ENCODE results near the gene DUSP14. TPM values are rescaled to one million over a fixed set of nuclear protein-coding genes. Genes with fewer than 3 reads are reported as not detected.

Gene DUSP14
- total and polyA plus RNA-seq, 2 of the 13 experiments (the other 11 are each of a cell fraction or from before 2014, with no cell fraction given) = 33.5 to 39.8 TPM

DNA sequence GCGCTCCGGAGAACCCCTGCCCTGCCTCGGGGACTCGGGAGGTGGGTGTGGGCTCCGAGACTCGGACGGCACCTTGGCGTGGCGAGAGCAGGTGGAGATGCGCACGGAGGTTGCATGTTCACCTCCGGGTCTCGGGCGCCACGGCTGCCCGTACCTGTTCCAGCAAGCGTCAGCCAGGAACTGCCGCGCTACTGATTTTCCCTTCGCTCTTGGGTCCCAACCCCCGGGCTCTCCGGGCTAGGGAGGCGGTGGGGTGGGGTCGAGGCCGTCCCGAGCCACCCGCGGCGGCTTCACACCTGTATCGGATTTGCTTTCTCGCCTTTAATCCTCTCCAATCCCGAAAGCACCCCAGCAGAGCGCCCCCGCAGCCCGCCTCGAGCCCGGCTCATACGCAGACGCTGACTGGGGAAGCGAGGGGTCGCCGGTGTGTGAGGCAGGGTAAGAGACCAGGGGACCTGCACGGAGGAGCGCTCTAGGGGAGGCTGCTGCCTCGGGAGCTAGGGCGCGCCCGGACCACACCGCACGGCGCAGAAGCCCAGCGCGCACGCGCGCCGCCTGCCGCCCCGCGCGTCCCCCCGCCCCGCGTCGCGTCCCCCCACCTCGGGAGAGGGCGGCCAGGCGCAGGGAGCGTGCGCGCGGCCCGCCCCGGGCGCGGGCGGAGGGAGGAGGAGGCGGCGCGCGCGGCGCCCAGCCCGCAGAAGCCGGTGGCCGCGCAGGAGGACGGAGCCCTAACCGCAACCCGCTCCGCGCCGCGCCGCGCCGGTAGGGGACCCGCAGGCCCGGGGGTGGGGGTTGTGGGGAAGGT, at the start of gene DUSP14 (continued):
- TF ChIP-seq ZBTB38 (CRISPR knock-in tag; IDR thresholded peaks at IDR 0.05) = no peak; the same call in 1 of the 2 replicates
- TF ChIP-seq, protein P1, sequence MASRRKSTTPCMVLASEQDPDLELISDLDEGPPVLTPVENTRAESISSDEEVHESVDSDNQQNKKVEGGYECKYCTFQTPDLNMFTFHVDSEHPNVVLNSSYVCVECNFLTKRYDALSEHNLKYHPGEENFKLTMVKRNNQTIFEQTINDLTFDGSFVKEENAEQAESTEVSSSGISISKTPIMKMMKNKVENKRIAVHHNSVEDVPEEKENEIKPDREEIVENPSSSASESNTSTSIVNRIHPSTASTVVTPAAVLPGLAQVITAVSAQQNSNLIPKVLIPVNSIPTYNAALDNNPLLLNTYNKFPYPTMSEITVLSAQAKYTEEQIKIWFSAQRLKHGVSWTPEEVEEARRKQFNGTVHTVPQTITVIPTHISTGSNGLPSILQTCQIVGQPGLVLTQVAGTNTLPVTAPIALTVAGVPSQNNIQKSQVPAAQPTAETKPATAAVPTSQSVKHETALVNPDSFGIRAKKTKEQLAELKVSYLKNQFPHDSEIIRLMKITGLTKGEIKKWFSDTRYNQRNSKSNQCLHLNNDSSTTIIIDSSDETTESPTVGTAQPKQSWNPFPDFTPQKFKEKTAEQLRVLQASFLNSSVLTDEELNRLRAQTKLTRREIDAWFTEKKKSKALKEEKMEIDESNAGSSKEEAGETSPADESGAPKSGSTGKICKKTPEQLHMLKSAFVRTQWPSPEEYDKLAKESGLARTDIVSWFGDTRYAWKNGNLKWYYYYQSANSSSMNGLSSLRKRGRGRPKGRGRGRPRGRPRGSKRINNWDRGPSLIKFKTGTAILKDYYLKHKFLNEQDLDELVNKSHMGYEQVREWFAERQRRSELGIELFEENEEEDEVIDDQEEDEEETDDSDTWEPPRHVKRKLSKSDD (CRISPR knock-in tag; IDR thresholded peaks at IDR 0.05; ENCODE audit: low read depth) = no peak
- no peak for TF ChIP-seq JUND (CRISPR knock-in tag; IDR thresholded peaks at IDR 0.05)
- no peak for TF ChIP-seq MTF2 (CRISPR knock-in tag; IDR thresholded peaks at IDR 0.05; ENCODE audit: borderline replicate concordance)
- TF ChIP-seq ZNF557 (CRISPR knock-in tag; IDR thresholded peaks at IDR 0.05) = 0 out of 2 replicates have a peak, but pooled peaks have one; percentile 58
- TF ChIP-seq, protein P2, sequence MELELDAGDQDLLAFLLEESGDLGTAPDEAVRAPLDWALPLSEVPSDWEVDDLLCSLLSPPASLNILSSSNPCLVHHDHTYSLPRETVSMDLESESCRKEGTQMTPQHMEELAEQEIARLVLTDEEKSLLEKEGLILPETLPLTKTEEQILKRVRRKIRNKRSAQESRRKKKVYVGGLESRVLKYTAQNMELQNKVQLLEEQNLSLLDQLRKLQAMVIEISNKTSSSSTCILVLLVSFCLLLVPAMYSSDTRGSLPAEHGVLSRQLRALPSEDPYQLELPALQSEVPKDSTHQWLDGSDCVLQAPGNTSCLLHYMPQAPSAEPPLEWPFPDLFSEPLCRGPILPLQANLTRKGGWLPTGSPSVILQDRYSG (CRISPR knock-in tag; IDR thresholded peaks at IDR 0.05) = no peak
- TF ChIP-seq, protein P3, sequence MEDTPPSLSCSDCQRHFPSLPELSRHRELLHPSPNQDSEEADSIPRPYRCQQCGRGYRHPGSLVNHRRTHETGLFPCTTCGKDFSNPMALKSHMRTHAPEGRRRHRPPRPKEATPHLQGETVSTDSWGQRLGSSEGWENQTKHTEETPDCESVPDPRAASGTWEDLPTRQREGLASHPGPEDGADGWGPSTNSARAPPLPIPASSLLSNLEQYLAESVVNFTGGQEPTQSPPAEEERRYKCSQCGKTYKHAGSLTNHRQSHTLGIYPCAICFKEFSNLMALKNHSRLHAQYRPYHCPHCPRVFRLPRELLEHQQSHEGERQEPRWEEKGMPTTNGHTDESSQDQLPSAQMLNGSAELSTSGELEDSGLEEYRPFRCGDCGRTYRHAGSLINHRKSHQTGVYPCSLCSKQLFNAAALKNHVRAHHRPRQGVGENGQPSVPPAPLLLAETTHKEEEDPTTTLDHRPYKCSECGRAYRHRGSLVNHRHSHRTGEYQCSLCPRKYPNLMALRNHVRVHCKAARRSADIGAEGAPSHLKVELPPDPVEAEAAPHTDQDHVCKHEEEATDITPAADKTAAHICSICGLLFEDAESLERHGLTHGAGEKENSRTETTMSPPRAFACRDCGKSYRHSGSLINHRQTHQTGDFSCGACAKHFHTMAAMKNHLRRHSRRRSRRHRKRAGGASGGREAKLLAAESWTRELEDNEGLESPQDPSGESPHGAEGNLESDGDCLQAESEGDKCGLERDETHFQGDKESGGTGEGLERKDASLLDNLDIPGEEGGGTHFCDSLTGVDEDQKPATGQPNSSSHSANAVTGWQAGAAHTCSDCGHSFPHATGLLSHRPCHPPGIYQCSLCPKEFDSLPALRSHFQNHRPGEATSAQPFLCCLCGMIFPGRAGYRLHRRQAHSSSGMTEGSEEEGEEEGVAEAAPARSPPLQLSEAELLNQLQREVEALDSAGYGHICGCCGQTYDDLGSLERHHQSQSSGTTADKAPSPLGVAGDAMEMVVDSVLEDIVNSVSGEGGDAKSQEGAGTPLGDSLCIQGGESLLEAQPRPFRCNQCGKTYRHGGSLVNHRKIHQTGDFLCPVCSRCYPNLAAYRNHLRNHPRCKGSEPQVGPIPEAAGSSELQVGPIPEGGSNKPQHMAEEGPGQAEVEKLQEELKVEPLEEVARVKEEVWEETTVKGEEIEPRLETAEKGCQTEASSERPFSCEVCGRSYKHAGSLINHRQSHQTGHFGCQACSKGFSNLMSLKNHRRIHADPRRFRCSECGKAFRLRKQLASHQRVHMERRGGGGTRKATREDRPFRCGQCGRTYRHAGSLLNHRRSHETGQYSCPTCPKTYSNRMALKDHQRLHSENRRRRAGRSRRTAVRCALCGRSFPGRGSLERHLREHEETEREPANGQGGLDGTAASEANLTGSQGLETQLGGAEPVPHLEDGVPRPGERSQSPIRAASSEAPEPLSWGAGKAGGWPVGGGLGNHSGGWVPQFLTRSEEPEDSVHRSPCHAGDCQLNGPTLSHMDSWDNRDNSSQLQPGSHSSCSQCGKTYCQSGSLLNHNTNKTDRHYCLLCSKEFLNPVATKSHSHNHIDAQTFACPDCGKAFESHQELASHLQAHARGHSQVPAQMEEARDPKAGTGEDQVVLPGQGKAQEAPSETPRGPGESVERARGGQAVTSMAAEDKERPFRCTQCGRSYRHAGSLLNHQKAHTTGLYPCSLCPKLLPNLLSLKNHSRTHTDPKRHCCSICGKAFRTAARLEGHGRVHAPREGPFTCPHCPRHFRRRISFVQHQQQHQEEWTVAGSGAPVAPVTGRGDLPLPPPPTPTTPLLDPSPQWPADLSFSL (CRISPR knock-in tag; IDR thresholded peaks at IDR 0.05) = no peak
- TF ChIP-seq FIP1L1 (IDR thresholded peaks at IDR 0.05; ENCODE audit: borderline replicate concordance, insufficient read depth, low read depth, low read length) = no peak
- 0 out of 2 replicates have a peak, but pooled peaks have one; percentile 17 for TF ChIP-seq ZNF224 (CRISPR knock-in tag; IDR thresholded peaks at IDR 0.05)
- TF ChIP-seq, protein P4, sequence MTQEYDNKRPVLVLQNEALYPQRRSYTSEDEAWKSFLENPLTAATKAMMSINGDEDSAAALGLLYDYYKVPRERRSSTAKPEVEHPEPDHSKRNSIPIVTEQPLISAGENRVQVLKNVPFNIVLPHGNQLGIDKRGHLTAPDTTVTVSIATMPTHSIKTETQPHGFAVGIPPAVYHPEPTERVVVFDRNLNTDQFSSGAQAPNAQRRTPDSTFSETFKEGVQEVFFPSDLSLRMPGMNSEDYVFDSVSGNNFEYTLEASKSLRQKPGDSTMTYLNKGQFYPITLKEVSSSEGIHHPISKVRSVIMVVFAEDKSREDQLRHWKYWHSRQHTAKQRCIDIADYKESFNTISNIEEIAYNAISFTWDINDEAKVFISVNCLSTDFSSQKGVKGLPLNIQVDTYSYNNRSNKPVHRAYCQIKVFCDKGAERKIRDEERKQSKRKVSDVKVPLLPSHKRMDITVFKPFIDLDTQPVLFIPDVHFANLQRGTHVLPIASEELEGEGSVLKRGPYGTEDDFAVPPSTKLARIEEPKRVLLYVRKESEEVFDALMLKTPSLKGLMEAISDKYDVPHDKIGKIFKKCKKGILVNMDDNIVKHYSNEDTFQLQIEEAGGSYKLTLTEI (CRISPR knock-in tag; conservative IDR thresholded peaks at IDR 0.05) = no peak
- no peak for TF ChIP-seq HCFC1 (IDR thresholded peaks at IDR 0.05; ENCODE audit: low read depth, low read length)
- TF ChIP-seq PTBP1 (IDR thresholded peaks at IDR 0.05; ENCODE audit: low read depth, low read length, poor library complexity, severe bottlenecking) = no peak
- no peak for TF ChIP-seq ELF1 (CRISPR knock-in tag; IDR thresholded peaks at IDR 0.05)
- TF ChIP-seq TBL1XR1 (IDR thresholded peaks at IDR 0.05; ENCODE audit: borderline replicate concordance, low read length, partially characterized antibody) = no peak
- TF ChIP-seq KMT2B (CRISPR knock-in tag; IDR thresholded peaks at IDR 0.05) = 0 out of 2 replicates have a peak, but pooled peaks have one; percentile 26
- peak; percentile 89; the same call in 1 of the 2 replicates for TF ChIP-seq SNAI1 (CRISPR knock-in tag; IDR thresholded peaks at IDR 0.05; ENCODE audit: borderline replicate concordance)
- TF ChIP-seq CEBPG (CRISPR knock-in tag; IDR thresholded peaks at IDR 0.05) = no peak

Measured in HepG2 (cell line).